K562 (cell line): Measurements from ENCODE around the gene ACSS2. TPM values are rescaled to one million over a fixed set of nuclear protein-coding genes. Genes with fewer than 3 reads are reported as not detected.

ENCODE experiments used
- ATAC-seq: fragments of 200-7000 bp; cut with Tn5 transposase; 3 replicates; pipeline ENCODE4 v1.9.1; 2020; ENCODE audit warnings: moderate library complexity
- BruUV-seq: library from RNA; stranded (reverse); fragments of 400-500 nt; replicated peaks from 2 replicates; lab custom pipeline; 2021; lab: Mats Ljungman, UMichigan
- CTCF ChIA-PET: fragments of 300-600 bp; formaldehyde crosslinking; extraction: SDS; loops from one replicate; lab custom pipeline; 2021; ENCODE audit warnings: low intra/inter-chr PET ratio; lab: Yijun Ruan, JAX
- POLR2A ChIA-PET: fragments of 300-600, 350-650 bp; sonication (Branson Sonifier 250); formaldehyde crosslinking; extraction: SDS; loops from one replicate; lab custom pipeline; 2021; ENCODE audit warnings: antibody characterized with exemption, inconsistent platforms; lab: Yijun Ruan, JAX
- DNase-seq, 4 experiments: peaks; one replicate each; pipeline versions ENCODE4 v3.0.0 to v3.0.0-alpha.2; 2011 to 2018; ENCODE audit warnings: low spot score in 3 of 4, mixed read lengths in 3 of 4; ENCODE audit errors: extremely low read depth in 1 of 4
- FAIRE-seq: peaks from 2 replicates; lab custom pipeline; 2011; peaks lifted over from hg19 to GRCh38; lab: Jason Lieb, UNC
- H2AFZ ChIP-seq: 2 replicates; pipeline ENCODE4 v1.6.0; 2011; ENCODE audit warnings: low read depth, low read length, control low read depth, inconsistent platforms
- H3K27ac ChIP-seq: fragments of 200-600 bp; 3 replicates; pipeline ENCODE4 v1.8.0; 2011; ENCODE audit warnings: low read depth, mild to moderate bottlenecking, control low read depth, inconsistent platforms, low read length, moderate library complexity, mixed read lengths; ENCODE audit errors: extremely low read depth
- H3K27me3 ChIP-seq, 2 experiments: fragments of 300-600 bp in 1 of 2; 2 replicates in 1 of 2; 3 replicates in 1 of 2; pipeline versions ENCODE4 v1.6.0 to v1.8.0; 2011; ENCODE audit warnings: inconsistent platforms in 2 of 2, low read length in 2 of 2, mild to moderate bottlenecking in 1 of 2, mixed read lengths in 1 of 2, moderate library complexity in 1 of 2; ENCODE audit not compliant: control insufficient read depth in 2 of 2, insufficient read depth in 2 of 2
- H3K36me3 ChIP-seq: fragments of 300-600 bp; 3 replicates; pipeline ENCODE4 v1.8.0; 2011; ENCODE audit warnings: mild to moderate bottlenecking, low read length, inconsistent platforms; ENCODE audit not compliant: control insufficient read depth, insufficient read depth
- H3K4me1 ChIP-seq, 2 experiments: fragments of 200-600 bp in 1 of 2; replicated peaks in 1 of 2; 2 replicates in 1 of 2; 3 replicates in 1 of 2; pipeline versions ENCODE4 v1.5.1 to v1.8.0; 2011; ENCODE audit warnings: inconsistent platforms in 2 of 2, low read length in 2 of 2, mild to moderate bottlenecking in 1 of 2, mixed read lengths in 1 of 2, moderate library complexity in 1 of 2; ENCODE audit not compliant: control insufficient read depth in 2 of 2, insufficient read depth in 2 of 2
- H3K4me2 ChIP-seq: 2 replicates; pipeline ENCODE4 v1.6.1; 2011; ENCODE audit warnings: low read length, control low read depth, inconsistent platforms, mixed read lengths; ENCODE audit not compliant: insufficient read depth
- H3K4me3 ChIP-seq: fragments of 200-600 bp; sonication (generic), shearing (Covaris generic); 2 replicates; pipeline ENCODE4 v1.5.1; 2016; ENCODE audit warnings: control low read depth, inconsistent platforms
- H3K79me2 ChIP-seq: fragments of 200-600 bp; 3 replicates; pipeline ENCODE4 v1.8.0; 2011; ENCODE audit warnings: low read length, inconsistent platforms; ENCODE audit not compliant: control insufficient read depth, insufficient read depth
- H3K9ac ChIP-seq, 2 experiments: 2 replicates each; pipeline versions ENCODE4 v1.6.0 to v1.6.1; 2011; ENCODE audit warnings: low read depth in 2 of 2, low read length in 2 of 2, control low read depth in 1 of 2, inconsistent platforms in 1 of 2, mild to moderate bottlenecking in 1 of 2, mixed read lengths in 1 of 2; ENCODE audit not compliant: insufficient read depth in 1 of 2
- H3K9me1 ChIP-seq: one replicate; pipeline ENCODE4 v1.6.0; 2011; ENCODE audit warnings: inconsistent platforms, mild to moderate bottlenecking, low read length, moderate library complexity; ENCODE audit not compliant: control insufficient read depth, insufficient read depth
- H3K9me3 ChIP-seq: replicated peaks from 2 replicates; pipeline ENCODE4 v1.5.1; 2011; ENCODE audit warnings: low read depth, low read length, inconsistent platforms; ENCODE audit not compliant: control insufficient read depth, insufficient read depth
- H4K20me1 ChIP-seq: replicated peaks from 2 replicates; pipeline ENCODE4 v1.6.1; 2011; ENCODE audit warnings: low read length, inconsistent platforms, mixed read lengths; ENCODE audit not compliant: control insufficient read depth, insufficient read depth
- BRD4 ChIP-seq: fragments of 200-600 bp; sonication (generic); IDR thresholded peaks from 2 replicates; pipeline ENCODE4 v1.6.1; 2017; ENCODE audit warnings: inconsistent platforms
- CEBPB ChIP-seq: fragments of 450-650 bp; IDR thresholded peaks from 2 replicates; pipeline ENCODE4 v1.6.1; 2016; ENCODE audit warnings: missing genetic modification characterization, missing compliant biosample characterization
- CEBPG ChIP-seq, 3 experiments: fragments of 200-800 bp in 1 of 3; sonication (Bioruptor generic) in 1 of 3; sonication (generic) in 1 of 3; formaldehyde crosslinking in 1 of 3; IDR thresholded peaks in 2 of 3; conservative IDR thresholded peaks in 1 of 3; 2 replicates each; pipeline versions ENCODE4 v1.6.1 to v1.8.0; 2016 to 2022; ENCODE audit warnings: missing compliant biosample characterization in 2 of 3, missing genetic modification characterization in 2 of 3, mild to moderate bottlenecking in 1 of 3, missing genetic modification reagents in 1 of 3
- FOSL1 ChIP-seq: fragments of 200-800 bp; sonication (Bioruptor generic); conservative IDR thresholded peaks from 2 replicates; pipeline ENCODE4 v1.6.1; 2016; ENCODE audit warnings: missing genetic modification characterization, missing compliant biosample characterization
- FOXK2 ChIP-seq, 2 experiments: fragments of 450-650 bp; IDR thresholded peaks in 1 of 2; conservative IDR thresholded peaks in 1 of 2; 2 replicates each; pipeline ENCODE4 v1.6.1; 2016; ENCODE audit warnings: low read depth in 2 of 2, mild to moderate bottlenecking in 1 of 2
- KDM1A ChIP-seq, 2 experiments: fragments of 450-650 bp; IDR thresholded peaks; 2 replicates each; pipeline ENCODE4 v1.6.1; 2016; ENCODE audit warnings: mild to moderate bottlenecking in 2 of 2
- U2AF1 ChIP-seq: fragments of 200-400 bp; formaldehyde crosslinking; optimal IDR thresholded peaks from 2 replicates; pipeline ENCODE3; 2017; ENCODE audit warnings: mild to moderate bottlenecking, low read depth, low read length, moderate library complexity
- XRCC3 ChIP-seq: fragments of 450-650 bp; IDR thresholded peaks from 2 replicates; pipeline ENCODE4 v1.6.1; 2017; ENCODE audit warnings: mild to moderate bottlenecking, moderate library complexity
- ZNF121 ChIP-seq: sonication (generic); formaldehyde crosslinking; conservative IDR thresholded peaks from 2 replicates; pipeline ENCODE4 v1.8.0; 2022; ENCODE audit warnings: missing genetic modification reagents
- ZNF76 ChIP-seq: fragments of 250-450 bp; sonication (Bioruptor Pico); IDR thresholded peaks from 2 replicates; pipeline ENCODE4 v1.4.0; 2020; ENCODE audit warnings: mild to moderate bottlenecking, moderate library complexity, borderline replicate concordance
- WGBS: fragments of 100-300 bp; shearing (Covaris generic); methylation state at CpG from one replicate; pipeline ENCODE4 v1.1.6; 2016; ENCODE audit warnings: low coverage, mixed read lengths; ENCODE audit not compliant: insufficient coverage; ENCODE audit errors: missing lambda C conversion rate; 5-methylcytosine and 5-hydroxymethylcytosine counted together
- in situ Hi-C: fragments of 300-500 bp; cut with MboI; formaldehyde crosslinking; loops from 4 replicates; pipeline ENCODE4 v1.15.0; 2018; ENCODE audit warnings: inconsistent platforms, mixed read lengths
- intact Hi-C: fragments of 100-400 bp; cut with micrococcal nuclease; formaldehyde crosslinking; loops from 2 replicates; pipeline ENCODE4 v1.14.2; 2022
- polyA plus RNA-seq, 8 experiments: library from polyadenylated mRNA; depleted of rRNA in 4 of 8; stranded (reverse) in 5 of 8; unstranded in 3 of 8; fragments of >200 nt; fragmentation: Nextera tagmentation in 2 of 8; fragmentation: Illumina TruSeq in 1 of 8; extraction: Ambion mirVana in 2 of 8; extraction: Trizol in 1 of 8; gene quantifications; 2 replicates each; pipeline versions ENCODE4 v1.2.1 to v1.2.3, GENCODE V29; 2011 to 2014; ENCODE audit warnings: inconsistent platforms in 1 of 8, missing spikeins in 1 of 8
- total RNA-seq, 7 experiments: library from RNA; depleted of rRNA in 6 of 7; stranded (reverse); fragments of >200 nt in 6 of 7; fragmentation: Illumina TruSeq in 2 of 7; extraction: Trizol in 2 of 7; gene quantifications; 2 replicates each; pipeline versions ENCODE4 v1.2.1 to v1.2.3, GENCODE V29; 2011 to 2021; ENCODE audit warnings: low replicate concordance in 1 of 7
- TF ChIP-seq, protein P1 (sequence below), 2 experiments: fragments of 450-650 bp in 1 of 2; sonication (generic) in 1 of 2; formaldehyde crosslinking in 1 of 2; IDR thresholded peaks in 1 of 2; conservative IDR thresholded peaks in 1 of 2; 2 replicates each; pipeline versions ENCODE4 v1.6.1 to v1.8.1; 2016 to 2023; ENCODE audit warnings: mild to moderate bottlenecking in 2 of 2, moderate library complexity in 2 of 2, inconsistent platforms in 1 of 2, missing genetic modification reagents in 1 of 2
- TF ChIP-seq, protein P2 (sequence below): fragments of 250-450 bp; sonication (Bioruptor Pico); IDR thresholded peaks from 2 replicates; pipeline ENCODE4 v1.8.0; 2022; ENCODE audit warnings: moderate library complexity, mild to moderate bottlenecking, inconsistent platforms
- TF ChIP-seq, protein P3 (sequence below): fragments of 250-450 bp; sonication (Bioruptor Pico); IDR thresholded peaks from 2 replicates; pipeline ENCODE4 v1.4.0; 2020; ENCODE audit warnings: mild to moderate bottlenecking, moderate library complexity

Gene ACSS2
- total and polyA plus RNA-seq, 9 of the 15 experiments (the other 6 are each of a cell fraction or from before 2014, with no cell fraction given) = 21.9 to 246 (median 66.2) TPM

DNA sequence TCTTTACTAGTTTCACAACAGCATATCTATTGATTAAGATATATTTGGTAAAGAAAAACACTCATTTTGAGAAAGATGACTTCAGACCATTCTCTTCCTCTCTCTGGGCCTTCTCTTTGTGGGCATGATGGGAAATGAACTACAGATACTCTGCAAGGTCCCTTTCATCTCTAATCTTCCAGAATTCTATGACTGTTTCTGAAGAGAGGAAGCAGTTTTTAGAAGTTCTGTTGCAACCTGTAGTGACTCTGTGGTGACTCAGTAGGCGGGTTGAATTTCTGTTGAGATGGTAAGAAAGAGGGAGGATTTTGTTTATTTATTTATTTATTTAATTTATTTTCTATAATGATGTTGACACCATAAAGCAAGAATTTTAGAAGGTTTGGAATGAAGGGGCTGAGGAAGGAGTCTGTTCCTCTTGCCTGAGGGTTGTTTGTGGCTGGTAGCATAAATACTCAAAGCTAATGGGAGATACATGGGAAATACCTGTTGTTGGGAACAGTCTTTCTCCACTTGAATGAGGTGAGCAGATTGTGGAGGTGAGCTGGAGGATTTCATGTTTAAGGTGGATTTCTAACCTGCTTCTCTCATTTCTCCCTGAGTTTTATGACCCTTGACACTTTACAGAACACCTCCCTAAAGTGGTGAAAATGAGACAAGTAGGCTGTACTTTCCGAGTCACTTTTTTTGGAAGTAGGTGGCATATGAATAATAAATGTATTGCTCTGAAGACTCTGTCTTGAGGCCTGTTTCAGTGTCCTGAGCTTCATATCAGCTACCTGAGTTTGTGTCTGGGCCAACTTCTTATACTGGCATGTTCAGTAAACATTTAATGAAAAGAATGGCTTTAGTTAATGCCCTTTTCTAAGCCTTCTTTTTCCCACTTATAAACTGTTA is 15.0 kb downstream of the ACSS2 start:
- ATAC-seq (no peak; the same call in 2 of the 3 replicates), DNase-seq (no peak), FAIRE-seq (no peak)
- Histone ChIP-seq H3K9ac (no peak overlapping the region), H3K9me1 (no peaks in the 10 kb centered on the region), H3K4me3 (no peak overlapping the region), H3K27me3 (no peaks in the 10 kb centered on the region), H3K9me3 (peaks cover 12% of the 10 kb centered on the region), H2AFZ (no peak overlapping the region), H3K79me2 (peaks cover 48% of the 10 kb centered on the region; the same call in 2 of the 3 replicates), H3K27ac (peak overlapping the region; percentile 17; the same call in 1 of the 3 replicates), H3K4me1 (peaks cover 5 to 28% of the 10 kb centered on the region in 2 experiments; a peak in 4 of 5 replicates), H4K20me1 (no peaks in the 10 kb centered on the region), H3K4me2 (no peak overlapping the region), H3K36me3 (peaks cover 54% of the 10 kb centered on the region)
- in situ Hi-C loops (no loop called here), intact Hi-C loops (no loop called here)
- no TSS peak for BruUV-seq
- TF ChIP-seq ZNF76 (CRISPR knock-in tag) (no peak), XRCC3 (no peak), FOSL1 (tag) (peak; percentile 91), FOXK2 (conservative IDR thresholded peaks at IDR 0.05 in 1 of 2, IDR thresholded peaks at IDR 0.05 in 1 of 2; ENCODE audit: low read depth in 2 of 2) (no peak), BRD4 (no peak), CEBPG (CRISPR knock-in tag; IDR thresholded peaks at IDR 0.05) (no peak), CEBPG (tag; conservative IDR thresholded peaks at IDR 0.05 in 1 of 2, IDR thresholded peaks at IDR 0.05 in 1 of 2) (peak in 1 of 2 experiments; percentile 56; a peak in 1 of 4 replicates), KDM1A (IDR thresholded peaks at IDR 0.05) (0 out of 4 replicates have a peak, but pooled peaks of 1 of the 2 experiments have one; percentile 4), U2AF1 (no peak), ZNF121 (CRISPR knock-in tag) (no peak), CEBPB (tag) (peak; percentile 59)
- TF ChIP-seq, protein P1, sequence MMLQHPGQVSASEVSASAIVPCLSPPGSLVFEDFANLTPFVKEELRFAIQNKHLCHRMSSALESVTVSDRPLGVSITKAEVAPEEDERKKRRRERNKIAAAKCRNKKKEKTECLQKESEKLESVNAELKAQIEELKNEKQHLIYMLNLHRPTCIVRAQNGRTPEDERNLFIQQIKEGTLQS (IDR thresholded peaks at IDR 0.05) = 0 out of 2 replicates have a peak, but pooled peaks have one; percentile 26
- TF ChIP-seq, protein P1 (CRISPR knock-in tag; conservative IDR thresholded peaks at IDR 0.05) = no peak
- TF ChIP-seq, protein P2, sequence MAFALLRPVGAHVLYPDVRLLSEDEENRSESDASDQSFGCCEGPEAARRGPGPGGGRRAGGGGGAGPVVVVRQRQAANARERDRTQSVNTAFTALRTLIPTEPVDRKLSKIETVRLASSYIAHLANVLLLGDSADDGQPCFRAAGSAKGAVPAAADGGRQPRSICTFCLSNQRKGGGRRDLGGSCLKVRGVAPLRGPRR (CRISPR knock-in tag) = no peak
- TF ChIP-seq, protein P3, sequence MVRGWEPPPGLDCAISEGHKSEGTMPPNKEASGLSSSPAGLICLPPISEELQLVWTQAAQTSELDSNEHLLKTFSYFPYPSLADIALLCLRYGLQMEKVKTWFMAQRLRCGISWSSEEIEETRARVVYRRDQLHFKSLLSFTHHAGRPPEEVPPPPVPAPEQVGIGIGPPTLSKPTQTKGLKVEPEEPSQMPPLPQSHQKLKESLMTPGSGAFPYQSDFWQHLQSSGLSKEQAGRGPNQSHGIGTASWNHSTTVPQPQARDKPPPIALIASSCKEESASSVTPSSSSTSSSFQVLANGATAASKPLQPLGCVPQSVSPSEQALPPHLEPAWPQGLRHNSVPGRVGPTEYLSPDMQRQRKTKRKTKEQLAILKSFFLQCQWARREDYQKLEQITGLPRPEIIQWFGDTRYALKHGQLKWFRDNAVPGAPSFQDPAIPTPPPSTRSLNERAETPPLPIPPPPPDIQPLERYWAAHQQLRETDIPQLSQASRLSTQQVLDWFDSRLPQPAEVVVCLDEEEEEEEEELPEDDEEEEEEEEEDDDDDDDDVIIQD (CRISPR knock-in tag) = no peak
- POLR2A ChIA-PET = interaction anchor here (0.5 to 0.7 kb wide), 2 partner anchors 26 to 529 kb away, joined by 3 read pairs; no protein-coding TSS in a partner anchor
- CTCF ChIA-PET = no interaction called here
- 76% methylated on average over 2 of the region's 2 CpGs for WGBS
